DMS53 treated with DMSO at 0.1 percent for 48 hours (cell line): ENCODE data around the gene ZNF337.
"Not testable (repeated sequence)": the region's sequence is repeated elsewhere in the genome, so short reads cannot be mapped to it uniquely, and the experiment has no call there.

Source experiments
- DNase-seq: peaks from one replicate; lab custom pipeline; 2025; ENCODE audit not compliant: unreplicated experiment; lab: John Stamatoyannopoulos, UW

The ZNF337 gene

DNA sequence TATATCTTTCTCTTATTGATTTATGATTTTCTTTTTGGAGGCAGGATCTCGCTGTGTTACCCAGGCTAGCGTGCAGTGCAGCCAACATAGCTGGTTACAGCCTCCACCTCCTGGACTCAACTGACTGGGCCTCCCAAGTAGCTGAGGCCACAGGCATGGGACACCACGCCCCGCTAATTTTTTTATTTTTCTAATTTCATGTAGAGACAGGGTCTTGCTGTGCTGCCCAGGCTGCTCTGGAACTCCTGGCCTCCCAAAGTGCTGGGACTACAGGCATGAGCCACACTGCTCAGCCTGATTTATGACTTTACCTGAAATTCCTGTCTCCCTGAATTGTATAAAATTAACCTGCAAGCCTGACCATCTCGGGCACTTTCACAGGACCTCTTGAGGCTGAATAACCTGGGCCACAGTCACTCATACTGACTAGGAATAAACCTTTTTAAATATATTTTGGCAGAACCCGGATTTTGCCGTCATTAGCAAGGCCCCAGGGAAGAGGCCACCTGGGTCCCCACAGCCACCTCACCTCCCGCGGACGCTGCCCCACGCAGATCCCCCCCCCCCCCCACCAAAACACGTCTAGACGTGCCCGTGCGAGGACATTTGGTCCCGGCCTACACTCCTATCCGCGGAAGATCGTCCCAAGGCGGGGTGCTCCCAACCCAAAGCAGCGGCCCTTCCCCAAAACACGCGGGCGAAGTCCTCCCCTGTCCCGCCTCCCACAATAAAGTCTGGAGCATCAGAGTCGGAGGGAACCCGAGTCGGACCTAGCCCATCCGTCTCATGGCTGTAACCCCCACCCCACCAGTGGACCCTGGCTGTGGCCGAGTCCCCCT is 902 bp downstream of the ZNF337 start:
- no peak for DNase-seq

DNA sequence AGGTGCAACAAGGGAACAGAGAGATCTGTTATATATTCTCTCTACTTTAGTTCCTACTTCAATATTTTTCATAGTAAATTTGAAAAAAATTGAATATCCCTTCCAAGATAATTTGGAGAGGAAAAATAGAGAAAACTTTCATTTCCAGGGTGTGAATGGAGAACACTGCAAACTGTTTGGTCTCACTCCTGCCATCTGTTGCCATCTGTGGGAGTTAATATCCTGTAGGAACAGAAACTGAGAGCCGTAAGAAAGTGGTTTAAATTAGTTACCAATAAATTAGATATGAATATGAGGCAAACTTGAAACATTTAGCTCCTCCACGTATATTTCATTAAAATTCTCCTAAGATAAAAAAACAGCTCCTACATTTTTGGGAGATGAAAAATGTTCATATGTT is 4.2 kb downstream of the ZNF337 start:
- DNase-seq, result no peak

DNA sequence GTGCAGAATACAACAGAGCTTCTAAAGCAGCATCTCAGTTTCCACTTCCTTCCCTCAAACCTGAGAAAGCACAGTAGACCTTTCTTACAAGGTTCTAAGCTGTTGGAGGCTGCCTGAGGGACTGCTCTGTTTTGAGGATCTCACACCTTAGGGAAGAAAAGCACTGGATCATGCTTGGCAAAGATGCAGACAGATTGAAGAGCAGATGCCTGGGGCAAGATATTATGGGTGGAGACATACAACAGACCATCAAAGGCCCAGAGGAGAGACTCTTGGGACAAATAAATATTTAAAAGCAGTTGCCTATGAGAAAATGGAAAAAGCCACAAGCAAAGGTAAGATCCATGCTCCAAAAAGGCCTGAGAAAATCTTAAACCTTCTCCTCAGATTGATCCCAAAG is 6.2 kb downstream of the ZNF337 start:
- DNase-seq, result no peak

GRCh38 chr20:25686081-25687067 is 10.3 kb downstream of the ZNF337 start:
- peak; percentile 11 for DNase-seq

- DNase-seq, result no peak
These were observed 11.2 kb downstream of the ZNF337 start for GRCh38 chr20:25685276-25686080.

DNA sequence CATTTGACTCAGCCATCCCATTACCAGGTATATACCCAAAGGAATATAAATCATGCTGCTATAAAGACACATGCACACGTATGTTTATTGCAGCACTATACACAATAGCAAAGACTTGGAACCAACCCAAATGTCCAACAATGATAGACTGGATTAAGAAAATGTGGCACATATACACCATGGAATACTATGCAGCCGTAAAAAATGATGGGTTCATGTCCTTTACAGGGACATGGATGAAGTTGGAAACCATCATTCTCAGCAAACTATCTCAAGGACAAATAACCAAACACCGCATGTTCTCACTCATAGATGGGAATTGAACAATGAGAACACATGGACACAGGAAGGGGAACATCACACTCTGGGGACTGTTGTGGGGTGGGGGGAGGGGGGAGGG is 12.8 kb downstream of the ZNF337 start:
- not testable (repeated sequence) for DNase-seq

GRCh38 chr20:25683050-25683449 is 13.6 kb downstream of the ZNF337 start:
- DNase-seq, result no peak

- no peak for DNase-seq
These were observed 20.4 kb downstream of the ZNF337 start for GRCh38 chr20:25676164-25676809.

DNA sequence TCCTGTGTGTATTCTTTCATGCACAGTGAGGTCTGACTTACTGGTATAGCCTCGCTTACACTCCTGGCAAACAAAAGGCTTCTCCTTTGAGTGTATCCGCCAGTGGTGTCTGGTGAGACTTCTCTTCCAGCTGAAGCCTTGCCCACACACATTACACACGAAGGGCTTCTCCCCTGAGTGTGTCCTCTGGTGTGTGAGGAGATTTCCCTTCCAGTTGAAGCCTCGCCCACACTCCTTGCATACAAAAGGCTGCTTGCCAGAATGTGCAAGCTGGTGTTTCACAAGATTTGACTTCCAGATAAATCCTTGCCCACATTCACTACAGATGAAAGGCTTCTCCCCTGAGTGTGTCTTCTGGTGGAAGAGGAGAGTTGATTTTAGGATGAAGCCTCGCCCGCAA is 21.5 kb downstream of the ZNF337 start:
- DNase-seq, result no peak

- no peak for DNase-seq
These were observed 23.9 kb downstream of the ZNF337 start for GRCh38 chr20:25672659-25673235.

DNA sequence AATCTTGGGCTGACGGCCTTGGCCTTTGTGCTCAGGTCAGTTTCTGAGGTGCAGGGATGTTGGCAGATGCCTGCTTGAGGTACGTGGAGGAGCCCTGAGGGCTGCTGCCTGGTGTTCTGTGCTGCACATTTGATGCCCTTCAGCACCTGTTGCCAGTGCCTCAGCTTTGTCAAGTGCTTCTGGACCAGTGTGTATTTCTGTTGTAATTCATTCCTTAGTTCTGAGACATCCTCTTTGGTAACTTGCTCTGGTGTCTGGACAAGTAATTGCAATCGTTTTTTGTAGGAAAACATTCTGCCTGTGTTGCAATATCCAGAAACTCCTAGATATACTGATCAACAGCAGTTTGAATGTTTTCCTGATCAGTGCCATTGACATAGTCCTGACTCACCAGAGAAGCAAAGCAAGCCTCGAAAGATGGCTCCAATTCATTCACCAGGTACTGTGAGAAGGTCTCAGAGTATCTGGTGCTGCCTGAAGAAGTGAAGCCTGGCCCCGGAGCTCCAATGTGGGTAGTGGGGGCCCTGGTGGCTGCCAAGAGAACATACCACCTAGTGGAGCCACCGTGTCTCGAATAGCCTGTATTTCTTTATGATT is 26.7 kb downstream of the ZNF337 start:
- no peak for DNase-seq

- no peak for DNase-seq
These were observed 28.2 kb downstream of the ZNF337 start for GRCh38 chr20:25668446-25668845.

GRCh38 chr20:25659999-25660398 is 36.7 kb downstream of the ZNF337 start:
- DNase-seq, result no peak

DNA sequence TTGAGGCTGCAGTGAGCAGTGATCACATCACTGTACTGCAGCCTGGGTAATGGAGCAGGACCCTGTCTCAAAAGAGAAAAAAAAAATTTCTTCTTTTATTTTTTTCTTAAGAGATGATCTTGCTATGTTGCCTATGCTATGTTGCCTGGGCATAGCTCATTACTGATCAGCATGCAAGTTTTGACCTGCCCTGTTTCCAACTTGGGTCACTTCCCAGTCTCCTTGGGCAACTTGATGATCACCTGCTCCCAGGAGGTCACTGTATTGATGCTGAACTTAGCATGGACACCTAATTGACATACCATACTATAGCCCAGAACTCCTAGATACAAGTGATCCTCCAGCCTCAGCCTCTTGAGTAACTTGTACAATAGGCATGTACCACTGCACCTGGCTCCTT is 42.2 kb downstream of the ZNF337 start:
- no peak for DNase-seq

GRCh38 chr20:25652866-25653265 is 43.8 kb downstream of the ZNF337 start:
- not testable (repeated sequence) for DNase-seq

DNA sequence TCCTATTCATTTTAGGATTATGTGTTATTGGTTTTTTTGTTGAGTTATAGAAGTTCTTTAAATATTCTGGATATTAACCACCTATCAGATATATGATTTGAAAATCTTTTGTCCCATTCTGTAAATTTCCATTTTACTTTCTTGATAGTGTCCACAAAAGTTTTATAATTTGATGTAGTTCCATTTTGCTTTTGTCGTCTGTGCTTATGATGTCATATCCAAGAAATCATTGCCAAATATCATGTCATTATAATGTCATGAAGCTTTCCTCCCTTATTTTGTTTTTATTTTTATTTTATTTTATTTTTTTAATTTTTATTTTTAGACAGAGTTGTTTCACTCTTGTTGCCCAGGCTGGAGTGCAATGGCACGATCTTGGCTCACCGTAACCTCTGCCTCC is 51.8 kb downstream of the ZNF337 start:
- no peak for DNase-seq

DNA sequence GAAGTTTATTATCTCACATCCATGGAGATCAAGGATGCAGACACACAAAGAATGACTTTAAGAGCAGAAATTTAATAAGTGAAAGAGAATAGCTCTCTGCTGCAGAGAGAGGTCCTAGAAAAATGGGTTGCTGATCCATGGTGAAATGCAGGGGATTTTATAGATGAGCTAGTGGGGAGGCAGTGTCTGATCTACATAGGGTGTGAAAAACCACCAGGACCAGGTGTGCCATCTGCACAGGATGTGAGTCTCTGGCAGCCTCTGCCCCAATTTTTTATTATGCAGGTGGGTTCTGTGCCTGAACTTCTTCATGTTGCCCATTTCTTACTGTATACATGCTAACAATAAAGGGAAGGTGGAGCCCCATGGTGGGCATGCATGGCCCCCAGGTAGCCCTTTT is 52.9 kb downstream of the ZNF337 start:
- no peak for DNase-seq

GRCh38 chr20:25637247-25637646 is 59.4 kb downstream of the ZNF337 start:
- DNase-seq, result no peak

- no peak for DNase-seq
These were observed 63.5 kb downstream of the ZNF337 start for GRCh38 chr20:25632940-25633790.
